Smooth muscle cell (in vitro differentiated cells): ENCODE results near the gene TSPAN5. TPM values are rescaled to one million over a fixed set of nuclear protein-coding genes. Genes with fewer than 3 reads are reported as not detected.

Experiments used
- DNase-seq: peaks from one replicate; lab custom pipeline; 2025; ENCODE audit not compliant: unreplicated experiment; lab: John Stamatoyannopoulos, UW
- H2AFZ ChIP-seq: fragments of 200-600 bp; sonication (generic); 2 replicates; pipeline ENCODE4 v1.6.0; 2016; ENCODE audit warnings: antibody characterized with exemption, low read depth, mild to moderate bottlenecking
- H3F3A ChIP-seq: fragments of 200-600 bp; sonication (generic); 2 replicates; pipeline ENCODE4 v1.6.0; 2017; ENCODE audit warnings: antibody characterized with exemption, low read depth
- H3K27ac ChIP-seq: fragments of 200-600 bp; sonication (generic); 2 replicates; pipeline ENCODE4 v1.5.1; 2016; ENCODE audit warnings: low read depth, mild to moderate bottlenecking
- H3K27me3 ChIP-seq: fragments of 200-600 bp; sonication (generic); 2 replicates; pipeline ENCODE4 v1.6.1; 2016; ENCODE audit warnings: low read depth, mild to moderate bottlenecking
- H3K36me3 ChIP-seq: fragments of 200-600 bp; sonication (generic); 2 replicates; pipeline ENCODE4 v1.5.1; 2016; ENCODE audit warnings: low read depth
- H3K4me1 ChIP-seq: fragments of 200-600 bp; sonication (generic); 2 replicates; pipeline ENCODE4 v1.5.1; 2016; ENCODE audit warnings: low read depth
- H3K4me2 ChIP-seq: fragments of 200-600 bp; sonication (generic); 2 replicates; pipeline ENCODE4 v1.6.0; 2016; ENCODE audit warnings: mild to moderate bottlenecking
- H3K4me3 ChIP-seq: fragments of 200-600 bp; sonication (generic); 2 replicates; pipeline ENCODE4 v1.5.1; 2016; ENCODE audit warnings: mild to moderate bottlenecking
- H3K79me2 ChIP-seq: fragments of 200-600 bp; sonication (generic); 2 replicates; pipeline ENCODE4 v1.6.0; 2016; ENCODE audit warnings: low read depth, mild to moderate bottlenecking
- H3K9ac ChIP-seq: fragments of 200-600 bp; sonication (generic); 2 replicates; pipeline ENCODE4 v1.6.0; 2016; ENCODE audit warnings: low read depth
- H3K9me3 ChIP-seq: fragments of 200-600 bp; sonication (generic); replicated peaks from 2 replicates; pipeline ENCODE4 v1.5.1; 2016; ENCODE audit warnings: low read depth
- H4K20me1 ChIP-seq: fragments of 200-600 bp; sonication (generic); 2 replicates; pipeline ENCODE4 v1.6.0; 2016; ENCODE audit warnings: low read depth
- WGBS: methylation state at CpG from one replicate; pipeline ENCODE4 v1.1.7; 2016; ENCODE audit warnings: low lambda C conversion rate; 5-methylcytosine and 5-hydroxymethylcytosine counted together
- polyA plus RNA-seq: library from polyadenylated mRNA; unstranded; fragments of >200 nt; fragmentation: Nextera tagmentation; extraction: Ambion mirVana; gene quantifications from 2 replicates; pipeline ENCODE4 v1.2.1, GENCODE V29; 2016
- total RNA-seq: library from RNA; depleted of rRNA; stranded (reverse); fragments of >200 nt; gene quantifications from 2 replicates; pipeline ENCODE4 v1.2.3, GENCODE V29; 2014
- TF ChIP-seq, protein P1 (sequence below): fragments of 200-600 bp; sonication (generic); IDR thresholded peaks from 2 replicates; pipeline ENCODE4 v1.5.1; 2017; ENCODE audit warnings: borderline replicate concordance, mild to moderate bottlenecking, antibody characterized with exemption; ENCODE audit not compliant: insufficient read depth, poor library complexity, severe bottlenecking

Gene TSPAN5
- total and polyA plus RNA-seq, 2 experiments from 2014 or later: 28.3 to 35.8 TPM

DNA sequence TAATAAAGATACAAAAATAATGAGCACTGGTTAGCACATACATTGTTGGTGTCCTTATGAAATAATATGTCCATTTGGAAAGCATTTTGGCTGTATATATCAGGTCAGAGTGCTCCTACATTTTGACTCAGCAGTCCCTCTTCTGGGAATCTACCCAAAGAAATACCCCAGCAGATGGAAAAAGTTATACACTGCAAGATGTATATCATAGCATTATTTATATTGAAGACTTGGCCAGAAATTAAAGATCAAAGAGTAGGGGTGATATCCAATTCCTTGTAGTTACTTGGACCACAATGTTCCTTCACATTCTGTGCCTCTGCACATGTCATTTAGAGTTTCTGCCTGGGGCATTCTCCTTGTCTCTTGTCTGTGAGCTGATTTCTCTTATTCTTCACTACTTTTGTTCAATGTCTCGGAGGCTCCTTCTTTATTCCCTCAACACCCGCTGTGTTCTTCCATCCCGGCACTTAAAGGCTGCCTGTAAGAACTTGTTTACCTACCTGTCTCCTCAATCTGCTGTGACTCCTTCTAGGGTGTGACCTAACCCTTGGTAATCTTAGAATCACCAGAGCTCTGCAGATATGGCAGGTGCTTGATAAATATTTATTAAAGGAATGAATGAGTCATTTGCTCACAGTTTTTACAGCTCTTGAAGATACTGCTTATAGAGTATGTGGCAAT is 3.1 kb upstream of the TSPAN5 start:
- peaks cover 34% of the 10 kb centered on the region for H3K4me1 ChIP-seq
- H4K20me1 ChIP-seq: peaks cover 5% of the 10 kb centered on the region
- H2AFZ ChIP-seq: no peak overlapping the region
- H3K27me3 ChIP-seq: no peaks in the 10 kb centered on the region
- H3K9me3 ChIP-seq: no peaks in the 10 kb centered on the region
- TF ChIP-seq, protein P1, sequence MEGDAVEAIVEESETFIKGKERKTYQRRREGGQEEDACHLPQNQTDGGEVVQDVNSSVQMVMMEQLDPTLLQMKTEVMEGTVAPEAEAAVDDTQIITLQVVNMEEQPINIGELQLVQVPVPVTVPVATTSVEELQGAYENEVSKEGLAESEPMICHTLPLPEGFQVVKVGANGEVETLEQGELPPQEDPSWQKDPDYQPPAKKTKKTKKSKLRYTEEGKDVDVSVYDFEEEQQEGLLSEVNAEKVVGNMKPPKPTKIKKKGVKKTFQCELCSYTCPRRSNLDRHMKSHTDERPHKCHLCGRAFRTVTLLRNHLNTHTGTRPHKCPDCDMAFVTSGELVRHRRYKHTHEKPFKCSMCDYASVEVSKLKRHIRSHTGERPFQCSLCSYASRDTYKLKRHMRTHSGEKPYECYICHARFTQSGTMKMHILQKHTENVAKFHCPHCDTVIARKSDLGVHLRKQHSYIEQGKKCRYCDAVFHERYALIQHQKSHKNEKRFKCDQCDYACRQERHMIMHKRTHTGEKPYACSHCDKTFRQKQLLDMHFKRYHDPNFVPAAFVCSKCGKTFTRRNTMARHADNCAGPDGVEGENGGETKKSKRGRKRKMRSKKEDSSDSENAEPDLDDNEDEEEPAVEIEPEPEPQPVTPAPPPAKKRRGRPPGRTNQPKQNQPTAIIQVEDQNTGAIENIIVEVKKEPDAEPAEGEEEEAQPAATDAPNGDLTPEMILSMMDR: no peak
- DNase-seq: no peak
- H3K4me2 ChIP-seq: peak overlapping the region; percentile 33
- 46% methylated on average over 3 of the region's 3 CpGs for WGBS
- peak overlapping the region; percentile 22 for H3K27ac ChIP-seq
- peaks cover 14% of the 10 kb centered on the region for H3F3A ChIP-seq
- H3K79me2 ChIP-seq: peaks cover 16% of the 10 kb centered on the region
- peak overlapping the region; percentile 8 for H3K4me3 ChIP-seq
- H3K9ac ChIP-seq: no peak overlapping the region
- H3K36me3 ChIP-seq: no peaks in the 10 kb centered on the region

DNA sequence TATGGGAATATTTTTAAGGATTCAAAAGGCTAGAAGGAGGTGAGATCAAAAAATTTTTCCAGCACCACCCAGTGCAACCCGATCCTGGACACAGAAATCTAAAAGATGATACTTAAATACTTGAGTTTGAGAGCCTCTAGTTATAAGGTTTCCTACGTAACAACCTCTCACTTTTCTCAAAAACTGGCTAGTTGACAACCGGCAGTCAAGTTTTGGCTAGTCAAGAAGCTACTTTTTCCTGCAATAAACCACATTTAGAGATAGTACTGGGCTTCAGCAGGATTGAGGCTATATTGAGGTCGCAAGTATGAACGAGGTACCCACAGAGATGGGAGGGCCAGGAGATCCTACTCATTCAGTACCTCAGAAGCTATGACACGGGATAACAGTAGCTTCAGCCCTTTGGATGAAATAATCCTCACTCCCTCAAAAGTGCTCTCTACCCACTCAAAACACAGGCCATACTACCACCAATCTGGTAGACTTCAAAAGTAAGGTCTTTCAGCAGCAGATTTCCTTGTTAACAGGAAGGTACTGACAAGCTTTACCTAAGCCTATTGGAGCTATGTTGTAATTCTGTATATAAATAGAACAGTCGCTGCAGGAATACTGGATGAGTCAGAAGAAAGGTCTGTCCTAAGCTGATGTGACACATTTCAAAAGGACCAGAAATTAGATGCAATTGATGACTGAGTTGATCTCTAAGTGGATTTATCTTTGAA is 1.5 kb upstream of the TSPAN5 start:
- DNase-seq: no peak
- Histone ChIP-seq H3K4me2 (peak overlapping the region; percentile 91), H3K27me3 (no peaks in the 10 kb centered on the region), H3K4me3 (peak overlapping the region; percentile 63), H3K79me2 (peaks cover 32% of the 10 kb centered on the region), H2AFZ (no peak overlapping the region), H4K20me1 (peaks cover 9% of the 10 kb centered on the region), H3F3A (peaks cover 14% of the 10 kb centered on the region), H3K9ac (no peak overlapping the region), H3K9me3 (no peaks in the 10 kb centered on the region), H3K36me3 (no peaks in the 10 kb centered on the region), H3K27ac (peak overlapping the region; percentile 56), H3K4me1 (peaks cover 41% of the 10 kb centered on the region)
- TF ChIP-seq, protein P1: no peak
- WGBS: 42% methylated on average over 7 of the region's 7 CpGs

DNA sequence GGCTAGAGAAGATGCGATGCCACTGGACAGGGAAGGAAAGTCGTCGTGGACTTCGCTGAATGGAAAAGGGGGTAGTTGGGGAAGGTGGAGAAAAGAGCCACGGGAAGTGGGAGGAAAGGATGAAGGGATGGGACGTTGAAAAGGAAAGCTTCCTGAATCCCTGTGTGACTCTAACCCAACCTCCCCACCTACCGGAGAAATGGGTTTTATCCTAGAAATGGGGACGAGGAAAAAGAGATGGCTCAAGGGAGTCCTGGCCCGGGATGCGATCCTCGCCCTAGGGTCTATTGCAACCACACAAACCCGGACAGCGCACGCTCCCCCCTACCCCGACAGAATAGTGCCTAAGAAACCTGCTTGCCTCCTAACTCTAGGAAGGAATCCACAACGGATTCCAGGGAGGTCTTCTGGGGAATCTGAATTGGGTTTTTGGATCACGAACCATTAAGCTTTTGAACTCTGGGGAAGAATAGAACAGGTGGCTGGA is 738 bp upstream of the TSPAN5 start:
- peaks cover 9% of the 10 kb centered on the region for H4K20me1 ChIP-seq
- peak overlapping the region; percentile 76 for H2AFZ ChIP-seq
- no peak for DNase-seq
- peak overlapping the region; percentile 67 for H3K9ac ChIP-seq
- peak overlapping the region; percentile 63 for H3K4me3 ChIP-seq
- TF ChIP-seq, protein P1: no peak
- peak overlapping the region; percentile 56 for H3K27ac ChIP-seq
- peaks cover 41% of the 10 kb centered on the region for H3K4me1 ChIP-seq
- H3K79me2 ChIP-seq: peaks cover 40% of the 10 kb centered on the region
- H3K27me3 ChIP-seq: no peaks in the 10 kb centered on the region
- H3F3A ChIP-seq: peaks cover 14% of the 10 kb centered on the region
- peak overlapping the region; percentile 91 for H3K4me2 ChIP-seq
- H3K36me3 ChIP-seq: no peaks in the 10 kb centered on the region
- no peaks in the 10 kb centered on the region for H3K9me3 ChIP-seq
- WGBS: 4% methylated on average over 17 of the region's 17 CpGs
